ENCODE measurements around the gene BLM. TPM values are rescaled to one million over a fixed set of nuclear protein-coding genes. Genes with fewer than 3 reads are reported as not detected.
"Not testable (repeated sequence)": the region's sequence is repeated elsewhere in the genome, so short reads cannot be mapped to it uniquely, and the experiment has no call there.

BLM gene
- 74.7 and 75.3 TPM in 2 replicates for total RNA-seq

DNA sequence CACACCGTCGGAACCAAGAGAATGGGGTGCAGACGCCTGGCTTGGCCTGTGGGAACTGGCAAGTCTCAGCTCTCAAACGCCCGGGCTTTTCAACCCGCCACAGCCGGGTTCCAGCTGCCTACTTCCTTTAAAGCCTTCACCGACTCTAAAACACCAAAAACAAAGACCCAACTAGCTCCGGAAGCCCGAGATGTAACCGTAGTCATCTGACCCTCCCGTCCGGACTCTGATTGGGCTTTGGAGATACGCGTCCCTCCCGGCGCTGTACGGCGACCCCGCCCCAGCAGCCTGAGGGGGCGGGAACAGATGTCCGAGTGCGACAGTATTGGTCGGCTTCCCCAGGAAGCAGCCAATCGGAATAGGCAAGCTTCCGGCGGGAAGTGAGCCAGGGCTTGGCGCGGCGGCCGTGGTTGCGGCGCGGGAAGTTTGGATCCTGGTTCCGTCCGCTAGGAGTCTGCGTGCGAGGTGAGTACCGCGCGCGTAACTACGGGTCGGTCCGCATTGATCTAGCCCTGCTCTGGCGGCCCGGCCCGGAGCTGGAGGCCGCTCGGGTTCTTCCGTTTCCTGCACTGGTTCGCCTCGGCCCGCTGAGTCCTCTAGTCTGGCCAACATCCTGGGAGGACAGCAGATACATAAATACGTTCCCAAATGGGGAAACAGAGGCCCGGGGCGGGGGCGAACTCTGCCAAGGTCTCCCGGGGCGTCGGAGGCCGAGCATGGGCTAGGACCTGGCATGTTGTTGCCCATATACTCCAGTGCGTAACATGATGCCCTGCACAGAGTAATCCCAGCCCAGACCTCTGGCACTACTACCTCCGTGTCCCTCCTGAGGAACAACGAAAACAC lies at the start of gene BLM:
TSS of gene BLM (plus strand) at position 371 of the 846 bp plus-strand sequence. CDS start 30,047 bp downstream, outside the sequence.
- intact Hi-C loops (cut with micrococcal nuclease) = loop anchor here (1.0 to 2.0 kb wide), 15 partner anchors 31 to 484 kb away; partner anchors contain the start of genes CIB1, IQGAP1, NGRN and ZNF774

DNA sequence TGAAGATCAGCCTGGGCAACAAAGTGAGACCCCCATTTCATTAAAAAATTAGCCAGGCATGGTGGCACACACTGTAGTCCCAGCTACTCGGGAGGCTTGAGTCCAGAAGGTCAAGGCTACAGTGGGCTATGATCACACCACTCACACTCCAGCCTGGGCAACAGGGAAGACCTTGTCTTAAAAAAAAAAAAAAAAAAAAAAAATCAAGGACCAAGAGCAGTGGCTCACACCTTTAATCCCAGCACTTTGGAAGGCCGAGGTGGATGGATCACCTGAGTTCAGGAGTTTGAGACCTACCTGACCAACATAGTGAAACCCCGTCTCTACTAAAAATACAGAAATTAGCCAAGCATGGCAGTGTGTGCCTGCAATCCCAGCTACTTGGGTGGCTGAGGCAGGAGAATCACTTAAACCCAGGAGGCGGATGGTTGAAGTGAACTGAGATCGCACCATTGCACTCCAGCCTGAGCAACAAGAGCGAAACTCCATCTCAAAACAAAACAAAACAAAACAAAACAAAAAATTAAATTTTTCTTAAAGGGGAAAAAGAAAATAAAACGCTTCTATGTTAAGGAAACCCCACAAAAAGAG lies 49.3 kb upstream of the BLM start:
- intact Hi-C loops (cut with micrococcal nuclease) = loop anchor here (1.0 kb wide), 1 partner anchor 10 kb away; no protein-coding TSS in a partner anchor

DNA sequence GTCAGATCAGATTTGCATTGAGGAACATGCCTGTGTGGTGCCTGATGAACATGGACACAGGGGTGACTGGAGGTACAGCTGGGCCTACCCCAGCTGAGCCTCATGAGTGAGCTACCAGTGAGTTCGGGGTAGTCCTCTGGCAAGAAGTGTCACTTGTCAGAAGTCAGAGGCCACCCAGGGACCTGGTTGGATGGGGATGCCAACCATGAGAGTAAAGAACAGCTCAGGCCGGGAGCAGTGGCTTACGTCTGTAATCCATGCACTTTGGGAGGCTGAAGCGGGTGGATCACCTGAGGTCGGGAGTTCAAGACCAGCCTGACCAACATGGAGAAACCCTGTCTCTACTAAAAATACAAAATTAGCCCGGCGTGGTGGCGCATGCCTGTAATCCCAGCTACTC lies 46.5 kb upstream of the BLM start:
- intact Hi-C loops (cut with micrococcal nuclease) = not testable (repeated sequence)

DNA sequence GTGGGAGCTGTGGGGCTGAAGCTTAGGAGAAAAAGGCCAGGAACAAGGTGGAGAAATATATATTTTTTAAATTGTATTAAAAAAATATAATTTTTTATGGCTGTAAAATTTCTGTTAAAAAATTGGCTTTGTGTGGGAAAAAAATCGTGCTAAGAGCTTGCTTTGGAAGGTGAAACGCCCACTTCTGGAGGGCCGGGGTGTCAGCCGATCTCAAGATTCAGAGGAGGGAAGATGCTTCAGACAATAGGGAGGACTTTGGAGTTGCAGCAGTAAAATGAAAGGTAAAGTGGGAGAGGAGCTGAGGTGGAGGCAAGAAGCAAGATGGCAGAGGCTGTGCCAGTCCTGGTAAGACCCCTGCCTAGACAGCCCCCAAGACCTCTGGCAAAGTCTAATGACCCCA lies 45.9 kb upstream of the BLM start:
- intact Hi-C loops (cut with micrococcal nuclease) = no loop called here

DNA sequence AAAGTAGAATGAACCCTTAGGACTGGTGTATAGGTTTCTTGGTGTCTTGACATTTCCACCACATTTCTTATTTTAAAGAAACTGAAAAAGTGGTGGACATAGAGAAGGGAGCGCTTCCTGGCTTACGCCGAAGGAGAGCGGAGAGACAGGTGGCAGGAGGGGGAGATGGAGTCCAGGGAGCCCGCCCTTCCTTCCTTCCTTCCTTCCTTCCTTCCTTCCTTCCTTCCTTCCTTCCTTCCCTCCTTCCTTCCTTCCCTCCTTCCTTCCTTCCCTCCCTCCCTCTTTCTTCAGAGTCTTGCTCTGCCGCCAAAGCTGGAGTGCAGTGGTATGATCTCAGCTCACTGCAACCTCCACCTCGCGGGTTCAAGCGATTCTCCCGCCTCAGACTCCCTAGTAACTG lies 43.8 kb upstream of the BLM start:
- intact Hi-C loops (cut with micrococcal nuclease) = not testable (repeated sequence)

DNA sequence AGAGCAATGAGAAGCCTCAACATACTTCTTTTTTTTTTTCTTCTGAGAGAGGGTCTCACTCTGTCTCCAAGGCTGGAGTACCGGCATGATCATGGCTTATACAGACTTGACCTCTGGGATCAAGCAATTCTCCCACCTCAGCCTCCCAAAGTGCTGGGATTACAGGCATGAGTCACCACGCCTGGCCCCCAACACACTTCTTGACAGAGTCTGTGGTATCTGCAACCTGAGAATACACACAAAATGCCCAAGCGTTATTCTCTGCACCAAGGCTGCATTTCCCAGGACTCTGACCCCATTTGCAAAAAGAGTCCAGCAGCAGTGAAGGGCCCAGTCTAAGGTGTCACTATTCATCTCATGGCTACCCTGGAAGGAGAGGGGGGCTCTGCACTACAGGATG lies 42.7 kb upstream of the BLM start:
- intact Hi-C loops (cut with micrococcal nuclease) = no loop called here

DNA sequence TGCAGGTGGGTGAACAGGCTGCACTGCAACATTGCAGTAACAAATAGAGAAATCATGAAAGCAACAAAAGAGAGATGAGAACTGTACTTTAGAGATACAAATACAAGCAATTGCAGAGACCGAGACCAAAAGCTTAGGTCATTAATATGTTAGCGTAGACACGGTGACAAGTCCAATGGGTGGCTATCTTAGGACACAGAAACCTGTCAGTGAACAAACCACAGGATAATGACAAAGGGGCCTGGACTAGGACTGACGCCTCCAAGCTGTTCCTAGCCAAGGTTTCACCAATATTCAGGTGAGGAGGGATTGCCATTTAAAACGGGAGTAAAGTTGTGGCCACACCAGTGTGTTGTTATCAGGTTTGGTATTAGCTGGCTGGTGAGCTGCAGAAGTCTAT lies 41.7 kb upstream of the BLM start:
- intact Hi-C loops (cut with micrococcal nuclease) = no loop called here

DNA sequence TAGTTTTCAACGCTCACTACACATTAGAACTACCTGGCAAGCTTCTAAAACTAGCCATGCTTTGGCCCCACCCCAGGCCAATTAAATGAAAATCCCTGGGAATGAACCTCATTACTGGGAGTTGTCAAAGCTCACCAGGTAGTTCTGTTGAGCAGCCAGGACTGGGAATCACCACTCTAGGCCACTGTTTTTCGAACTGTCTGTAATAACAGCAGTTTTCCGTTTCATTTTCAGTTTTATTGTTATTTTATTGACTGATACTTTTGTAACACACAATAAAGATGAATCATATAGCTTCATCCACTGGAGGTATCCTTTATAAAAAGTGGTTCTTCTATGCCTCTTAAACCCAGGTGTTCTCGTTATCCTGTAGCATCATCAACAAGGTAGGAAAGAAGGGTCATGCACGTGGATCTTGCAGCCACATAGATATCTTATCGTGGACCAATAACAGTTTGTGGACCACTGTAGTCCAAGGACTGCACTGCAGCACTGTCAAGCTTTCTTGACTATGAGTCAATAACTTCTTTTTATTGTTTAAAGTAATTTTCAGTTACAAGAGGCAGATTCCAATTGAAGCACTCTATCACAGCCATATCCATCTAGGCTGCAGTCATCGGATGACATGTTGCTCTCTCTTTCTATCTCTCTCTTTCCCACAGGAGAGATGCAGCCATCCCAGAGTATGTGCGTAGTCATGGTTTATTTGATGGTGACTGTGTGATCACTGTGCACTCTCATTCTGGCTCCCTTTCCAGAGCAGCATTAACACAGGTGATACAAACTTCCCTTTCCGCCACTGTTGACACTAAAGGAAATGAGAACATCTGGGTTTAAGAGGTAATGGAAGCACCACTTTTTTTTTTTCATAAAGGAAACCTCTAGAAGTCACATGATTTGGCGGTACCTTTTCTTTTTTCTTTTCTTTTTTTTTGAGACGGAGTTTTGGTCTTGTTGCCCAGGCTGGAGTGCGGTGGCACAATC lies 39.0 kb upstream of the BLM start:
- intact Hi-C loops (cut with micrococcal nuclease) = loop anchor here (1.0 kb wide), 5 partner anchors 8 to 39 kb away; partner anchors contain the start of gene BLM

DNA sequence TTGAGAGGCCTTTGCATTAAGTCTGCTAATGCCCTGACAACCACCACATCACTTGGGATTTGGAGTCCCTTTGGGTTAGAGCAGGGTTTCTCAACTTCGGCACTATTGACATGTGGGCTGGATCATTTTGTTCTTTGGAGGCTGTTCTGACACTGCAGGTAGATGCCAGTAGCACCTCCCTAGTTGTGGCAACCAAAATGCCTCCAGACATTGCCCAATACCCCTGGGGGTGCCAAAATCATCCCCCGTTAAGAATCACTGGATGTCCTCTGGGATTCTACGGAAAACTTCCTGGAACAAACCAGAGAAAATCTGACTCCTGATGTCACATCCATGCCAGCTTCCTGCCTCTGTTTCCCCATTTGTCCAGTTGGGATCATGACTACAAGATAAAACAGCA lies 37.2 kb upstream of the BLM start:
- intact Hi-C loops (cut with micrococcal nuclease) = no loop called here

DNA sequence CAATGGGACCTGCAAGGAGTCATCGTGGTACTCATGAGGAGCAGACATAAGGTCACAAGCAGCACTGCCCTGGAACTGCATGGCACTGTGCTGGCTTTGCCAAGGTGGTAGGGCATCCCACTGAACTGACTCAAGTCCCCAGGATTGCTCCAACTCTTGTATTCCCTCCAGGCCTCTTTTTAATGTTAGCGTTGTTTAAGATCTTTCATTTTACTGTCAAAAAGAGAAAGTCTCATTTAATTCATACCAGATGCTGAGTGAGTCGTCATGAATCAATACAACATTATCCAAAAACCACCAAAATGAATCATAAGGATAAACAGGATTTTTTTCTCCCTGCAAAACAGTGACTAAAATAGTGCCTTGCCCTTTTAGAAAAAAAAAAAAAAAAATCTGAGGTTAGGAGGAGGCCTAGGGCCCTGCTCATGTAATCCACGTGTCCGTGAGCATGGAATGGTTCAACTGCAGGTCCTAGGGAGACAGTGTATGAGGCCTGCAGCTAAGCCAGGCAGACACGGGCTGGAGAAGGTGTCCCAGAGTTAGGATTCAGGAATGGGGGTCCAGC lies 36.7 kb upstream of the BLM start:
- intact Hi-C loops (cut with micrococcal nuclease) = no loop called here

DNA sequence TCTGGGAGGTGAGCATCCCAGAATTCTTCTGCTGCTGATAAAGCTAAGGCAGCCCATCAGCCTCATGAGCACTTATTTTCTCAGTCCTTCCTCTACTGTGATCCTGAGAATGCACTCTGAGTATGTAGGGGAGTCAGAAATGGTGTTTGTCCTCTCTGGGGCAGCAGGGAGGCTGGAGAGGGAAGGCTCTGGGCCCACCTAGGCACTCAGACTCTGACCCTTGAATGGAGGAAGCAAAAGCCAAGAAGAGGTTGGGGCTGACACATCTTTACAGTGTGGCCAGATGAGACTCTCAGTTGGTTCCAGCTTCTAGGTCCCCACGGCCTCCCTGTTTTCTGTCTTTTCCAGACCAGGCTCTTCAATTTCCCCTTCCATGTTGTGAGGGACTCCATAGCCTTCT lies 36.1 kb upstream of the BLM start:
- intact Hi-C loops (cut with micrococcal nuclease) = no loop called here

DNA sequence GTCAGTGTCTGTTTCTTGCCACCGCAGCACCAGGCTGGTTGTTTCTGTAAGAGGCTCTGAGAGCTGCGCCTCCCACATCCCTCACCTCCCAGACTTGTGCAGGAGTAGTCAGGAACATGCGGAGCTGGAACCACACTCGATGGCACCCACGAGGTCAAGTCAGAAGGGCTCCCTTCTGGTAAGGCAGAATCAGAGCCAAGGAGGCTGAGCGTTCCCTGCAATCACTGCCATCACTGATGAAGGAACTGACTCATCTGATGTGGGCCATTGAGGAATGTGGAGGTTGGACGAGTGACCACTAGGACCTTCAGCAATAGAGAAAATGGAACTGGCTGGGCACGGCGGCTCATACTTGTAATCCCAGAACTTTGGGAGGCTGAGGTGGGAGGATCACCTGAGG lies 35.7 kb upstream of the BLM start:
- intact Hi-C loops (cut with micrococcal nuclease) = no loop called here

DNA sequence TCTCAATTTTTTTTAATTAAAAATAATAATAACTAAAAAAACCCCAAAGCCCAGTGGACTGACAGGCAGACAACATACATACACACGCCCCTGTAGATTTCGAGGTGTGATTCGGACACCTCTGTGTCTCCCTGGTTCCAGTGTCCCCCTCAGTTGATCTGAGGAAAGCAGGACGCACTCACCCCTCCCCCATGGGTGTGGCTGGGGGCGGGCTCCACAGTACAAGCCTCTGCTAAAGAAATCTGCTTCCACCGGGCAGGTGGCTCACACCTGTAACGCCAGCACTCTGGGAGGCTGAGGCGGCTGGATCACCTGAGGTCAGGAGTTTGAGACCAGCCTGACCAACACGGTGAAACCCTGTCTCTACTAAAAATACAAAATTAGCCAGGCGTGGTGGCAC lies 33.8 kb upstream of the BLM start:
- intact Hi-C loops (cut with micrococcal nuclease) = no loop called here

DNA sequence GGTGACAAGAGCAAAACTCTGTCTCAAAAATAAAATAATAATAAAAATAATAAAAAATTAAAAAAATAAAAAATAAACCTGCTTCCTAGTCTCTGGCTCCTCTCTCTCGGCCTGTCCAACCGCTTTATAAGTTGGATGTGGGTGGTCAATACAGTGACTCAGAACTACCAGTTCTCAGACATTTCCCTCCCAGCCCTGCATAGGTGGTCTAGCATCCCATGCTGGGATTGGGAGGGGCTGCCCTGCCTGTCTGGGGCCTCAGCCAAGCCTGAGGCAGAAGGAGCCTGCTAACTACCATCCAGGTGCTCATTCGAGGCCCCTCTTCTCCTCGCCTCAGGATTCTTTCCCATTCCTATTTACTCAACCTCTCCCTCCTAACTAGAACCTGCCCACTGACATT lies 33.3 kb upstream of the BLM start:
- intact Hi-C loops (cut with micrococcal nuclease) = no loop called here

DNA sequence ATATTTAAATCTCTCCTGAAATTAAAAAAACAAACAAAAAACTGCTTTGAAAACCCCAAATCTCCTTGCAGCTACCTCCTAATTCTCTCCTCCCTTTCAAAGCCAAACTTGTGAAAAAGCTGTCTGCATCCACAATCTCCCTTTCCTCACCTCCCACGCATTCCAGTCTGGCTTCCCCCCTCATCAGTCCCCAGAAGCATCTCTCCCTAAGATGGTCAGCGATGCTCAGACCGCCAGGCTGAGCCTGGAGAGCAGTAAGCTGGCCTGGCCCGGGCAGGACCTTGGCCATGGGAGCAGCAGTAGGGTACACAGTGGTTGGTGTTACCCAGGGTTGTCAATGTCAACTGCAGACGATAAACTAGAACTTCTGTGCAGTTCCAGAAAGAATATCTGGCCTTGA lies 32.9 kb upstream of the BLM start:
- intact Hi-C loops (cut with micrococcal nuclease) = no loop called here

DNA sequence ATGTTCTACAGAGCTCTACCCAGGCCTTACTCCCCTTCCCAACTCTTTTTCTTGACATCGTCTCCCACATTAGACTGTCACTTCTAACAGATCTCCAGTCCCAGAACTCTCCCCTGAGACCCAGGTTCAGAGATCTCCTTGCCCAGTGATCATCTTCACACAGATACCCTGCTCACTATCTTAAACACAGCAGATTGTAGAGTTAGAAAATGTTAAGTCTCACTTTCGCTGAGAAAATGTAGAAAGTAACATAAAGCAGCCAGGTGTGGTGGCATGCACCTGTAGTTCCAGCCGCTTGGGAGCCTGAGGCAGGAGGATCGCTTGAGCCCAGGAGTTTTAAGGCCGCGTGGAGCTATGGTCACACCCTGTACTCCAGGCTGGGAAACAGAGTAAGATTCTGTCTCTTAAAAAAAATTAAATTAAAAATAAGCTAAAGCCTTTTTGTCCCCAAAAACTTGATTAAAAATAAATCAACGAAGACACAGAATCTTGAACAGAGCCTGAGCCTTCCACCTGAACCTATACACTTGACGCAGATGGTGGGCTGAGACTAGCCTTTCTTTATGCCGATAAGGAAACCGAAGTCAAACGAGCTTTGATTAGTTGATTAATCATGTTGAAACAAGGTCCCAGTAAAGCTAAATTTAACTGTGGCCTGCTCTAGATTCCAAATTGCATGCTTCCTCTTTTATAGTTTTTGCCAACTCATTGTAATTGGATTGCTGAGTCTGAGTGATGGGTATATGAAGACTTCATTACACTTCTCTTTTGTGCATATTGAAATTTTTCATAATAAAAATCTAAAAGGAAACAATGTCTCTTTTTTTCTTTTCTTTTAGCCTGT lies 31.3 kb upstream of the BLM start:
- intact Hi-C loops (cut with micrococcal nuclease) = loop anchor here (1.0 to 5.0 kb wide), 8 partner anchors 8 to 245 kb away; partner anchors contain the start of gene BLM

DNA sequence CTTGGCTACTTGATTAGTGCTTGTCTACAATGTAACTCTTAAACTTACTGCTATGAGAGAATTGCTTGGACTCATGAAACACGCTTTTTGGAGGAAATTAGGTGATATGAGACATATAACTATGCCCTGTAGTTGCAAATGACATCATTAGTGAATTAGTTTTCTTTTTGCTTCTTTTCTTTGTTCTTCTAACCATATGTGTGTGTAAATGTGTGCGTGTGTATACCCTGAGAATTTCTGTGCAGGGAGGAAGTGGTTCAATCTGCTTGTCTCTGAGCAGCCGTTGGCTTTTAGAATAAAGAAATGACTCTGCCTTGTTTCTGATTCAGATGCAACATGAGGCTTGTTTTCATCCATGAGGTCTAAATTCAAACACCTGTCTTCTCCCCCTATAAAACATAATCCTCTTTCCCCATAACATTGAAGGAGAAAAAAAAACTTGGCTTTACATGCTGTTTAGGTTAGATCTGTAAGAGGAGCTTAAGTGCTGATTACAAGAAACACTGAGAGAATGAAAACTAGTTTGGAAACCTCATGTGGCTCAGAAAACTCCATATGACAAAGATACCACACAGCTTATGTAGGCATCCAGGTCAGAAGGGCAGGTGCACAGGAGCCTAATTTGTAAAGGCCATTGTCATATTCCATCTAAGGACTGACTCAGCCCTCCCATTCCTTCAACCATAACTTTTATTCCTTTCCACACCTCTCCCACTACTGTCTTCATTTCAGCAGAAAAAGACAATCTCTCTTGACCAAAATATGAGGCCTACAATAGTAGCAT lies 30.5 kb upstream of the BLM start:
- intact Hi-C loops (cut with micrococcal nuclease) = loop anchor here (1.0 to 5.0 kb wide), 8 partner anchors 8 to 245 kb away; partner anchors contain the start of gene BLM

DNA sequence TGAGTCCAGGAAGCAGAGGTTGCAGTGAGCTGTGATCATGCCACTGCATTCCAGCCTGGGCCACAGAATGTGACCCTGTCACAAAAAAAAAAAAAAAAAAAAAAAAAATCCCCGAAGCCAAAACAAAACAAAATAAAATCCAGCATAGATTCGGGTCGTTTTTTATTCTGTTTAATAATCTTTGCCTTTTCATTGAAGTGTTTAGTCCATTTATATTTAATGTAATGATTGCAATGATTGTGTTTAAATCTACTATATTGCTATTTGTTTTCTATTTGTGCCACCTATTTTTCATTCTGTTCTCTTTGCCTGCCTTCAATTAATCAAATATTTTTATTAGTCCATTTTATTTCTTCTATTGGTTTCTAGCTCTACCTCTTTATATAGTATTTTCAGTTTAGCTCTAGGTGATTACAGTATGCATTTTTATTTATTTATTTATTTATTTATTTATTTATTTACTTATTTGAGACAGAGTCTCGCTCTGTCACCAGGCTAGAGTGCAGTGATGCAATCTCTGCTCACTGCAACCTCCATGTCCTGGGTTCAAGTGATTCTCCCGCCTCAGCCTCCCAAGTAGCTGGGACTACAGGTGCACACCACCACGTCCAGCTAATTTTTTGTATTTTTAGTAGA lies 27.7 kb upstream of the BLM start:
- intact Hi-C loops (cut with micrococcal nuclease) = loop anchor here (5.0 kb wide), 1 partner anchor 117 kb away; no protein-coding TSS in a partner anchor

DNA sequence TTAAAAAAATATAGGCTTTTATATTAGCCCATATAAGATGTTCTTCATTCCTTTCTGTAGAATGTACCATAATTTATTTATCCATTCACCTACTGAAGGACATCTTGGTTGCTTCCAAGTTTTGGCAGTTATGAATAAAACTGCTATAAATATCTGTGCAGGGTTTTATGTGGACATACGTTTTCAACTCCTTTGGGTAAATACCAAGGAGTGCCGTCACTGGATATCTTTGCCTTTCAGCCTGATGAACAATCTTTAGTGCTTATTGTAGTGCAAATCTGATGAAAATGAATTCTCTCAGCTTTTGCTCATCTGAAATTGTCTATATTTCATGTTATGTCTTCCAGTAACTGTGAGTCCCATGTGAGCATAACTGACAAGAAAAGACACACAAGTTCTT lies 26.6 kb upstream of the BLM start:
- intact Hi-C loops (cut with micrococcal nuclease) = loop anchor here (5.0 kb wide), 1 partner anchor 368 kb away; no protein-coding TSS in a partner anchor

All from T-helper 1 cell treated with Interleukin-12 subunit alpha and Interleukin-12 subunit beta and Interleukin-4 antibody, amounts not matched to agents 30 ng/mL and 1 ng/mL, for 36 hours (primary cell).